GM18508 (cell line): ENCODE measurements around the gene CADPS2.

ENCODE experiments used
- ATAC-seq: cut with Tn5 transposase; IDR thresholded peaks from one replicate; pipeline ENCODE4 v1.9.1; 2021; ENCODE audit warnings: moderate number of reproducible peaks; ENCODE audit not compliant: insufficient read depth, unreplicated experiment

The CADPS2 gene

DNA sequence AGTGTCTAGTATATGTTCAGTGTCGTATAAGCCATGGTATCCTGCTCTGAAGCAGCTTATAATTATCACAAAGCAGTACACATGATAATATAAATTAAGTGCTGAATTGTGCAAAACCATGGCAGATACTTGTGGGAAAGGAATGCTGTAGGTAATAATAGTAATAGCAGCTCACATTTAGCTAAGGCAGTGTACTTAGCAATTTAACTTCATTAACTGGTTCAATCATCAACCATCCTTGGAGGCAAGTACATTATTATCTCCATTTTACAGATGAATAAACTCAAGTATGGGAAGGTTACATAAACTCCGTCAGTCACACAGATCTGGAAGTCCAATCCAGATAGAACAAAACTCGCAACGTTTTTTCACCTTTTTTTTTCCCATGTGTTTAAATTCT, 161.9 kb downstream of the CADPS2 start:
- ATAC-seq: no peak

DNA sequence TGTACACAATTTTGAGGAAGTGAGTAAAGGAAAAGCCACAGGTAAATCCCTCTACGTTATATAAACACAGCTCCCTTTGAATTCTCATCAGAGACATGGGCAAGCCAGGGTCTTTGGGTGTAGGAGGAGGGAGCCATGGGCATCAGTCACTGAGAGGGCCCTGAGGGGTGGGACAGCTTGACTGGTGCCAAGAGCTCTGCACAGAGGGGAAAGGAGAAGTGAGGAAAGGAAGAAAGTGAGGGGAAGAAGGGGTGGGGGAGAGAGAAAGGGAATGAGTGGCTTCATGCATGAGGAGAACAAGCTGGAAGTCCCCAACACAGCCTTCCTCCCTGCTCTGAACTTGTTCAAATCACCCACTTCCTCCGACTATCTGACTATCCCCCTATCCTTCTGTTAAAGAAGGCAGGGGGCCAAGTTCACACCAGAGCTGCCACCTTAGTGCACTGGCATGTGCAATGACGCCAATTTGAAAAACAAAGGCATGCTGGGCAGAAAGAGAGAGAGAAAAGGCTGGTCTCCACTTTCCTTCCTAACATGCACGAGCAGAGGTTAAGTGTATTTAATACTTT, 167.2 kb downstream of the CADPS2 start:
- ATAC-seq: no peak

DNA sequence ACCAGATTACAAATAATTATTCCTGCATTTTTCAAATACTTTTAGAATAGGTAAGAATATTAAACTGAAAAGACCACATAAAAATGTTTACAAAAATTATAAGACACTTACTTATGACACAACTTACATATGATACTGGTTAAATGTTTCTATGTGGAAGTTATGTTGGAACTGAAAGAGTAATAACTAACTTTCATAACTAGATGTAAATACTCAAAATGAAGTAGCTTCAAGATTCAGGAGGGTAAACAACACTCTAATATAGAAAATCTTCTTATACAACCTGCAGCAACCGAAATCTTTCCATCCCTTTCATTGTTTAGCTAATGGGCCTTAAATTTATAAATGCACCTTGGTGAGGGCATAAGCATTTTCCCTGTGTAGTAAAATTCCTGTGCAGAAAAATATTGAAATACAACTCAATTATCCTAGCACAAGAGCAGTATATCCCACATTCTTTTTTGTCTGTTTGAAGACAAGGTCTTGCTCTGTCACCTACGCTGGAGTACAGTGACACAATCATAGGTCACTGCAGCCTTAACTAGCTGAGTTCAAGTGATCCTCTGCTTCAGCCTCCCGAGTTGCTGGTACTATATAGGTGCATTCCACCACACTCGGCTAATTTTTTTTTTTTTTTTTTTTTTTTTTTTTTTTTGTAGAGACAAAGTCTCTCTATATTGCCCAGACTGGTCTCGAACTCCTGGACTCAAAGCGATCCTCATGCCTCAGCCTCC, 168.7 kb downstream of the CADPS2 start:
- no peak for ATAC-seq

DNA sequence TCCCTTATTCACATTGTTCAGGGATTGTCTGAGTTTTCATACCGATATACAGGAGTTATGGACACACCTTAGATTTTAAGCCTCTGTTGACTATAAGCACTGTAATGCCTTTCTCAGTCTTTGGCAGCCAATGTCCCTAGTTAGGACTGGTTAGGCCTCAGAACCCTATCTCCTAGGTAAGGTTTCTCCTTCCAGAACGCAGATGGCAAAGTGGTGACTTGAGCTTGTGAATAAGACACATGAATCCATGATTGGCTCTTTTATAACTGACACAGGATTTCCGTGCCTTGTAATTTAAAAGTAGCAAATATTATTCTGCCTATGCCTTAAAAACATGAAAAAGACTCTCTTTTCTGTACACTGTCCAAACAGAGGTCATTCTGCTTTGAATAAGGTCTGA, 171.1 kb downstream of the CADPS2 start:
- ATAC-seq: no peak

DNA sequence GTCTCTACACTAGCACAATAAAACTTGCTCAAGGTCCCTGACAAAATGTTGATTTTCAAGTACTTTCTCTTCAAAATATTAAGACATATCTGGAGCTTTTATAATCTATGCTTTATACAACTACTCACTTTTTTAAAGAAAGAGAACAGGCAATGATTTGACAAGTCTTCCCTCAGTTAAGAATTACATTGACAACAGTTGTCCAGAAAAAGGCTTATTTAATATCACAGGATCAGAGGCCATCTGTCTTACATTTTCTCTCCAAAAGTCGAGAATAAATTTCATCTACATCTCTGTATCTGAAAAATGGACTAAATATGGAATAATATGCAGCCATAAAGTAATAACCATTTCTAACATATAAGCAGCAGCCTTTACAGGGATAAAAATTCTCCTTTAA, 175.3 kb downstream of the CADPS2 start:
- no peak for ATAC-seq

DNA sequence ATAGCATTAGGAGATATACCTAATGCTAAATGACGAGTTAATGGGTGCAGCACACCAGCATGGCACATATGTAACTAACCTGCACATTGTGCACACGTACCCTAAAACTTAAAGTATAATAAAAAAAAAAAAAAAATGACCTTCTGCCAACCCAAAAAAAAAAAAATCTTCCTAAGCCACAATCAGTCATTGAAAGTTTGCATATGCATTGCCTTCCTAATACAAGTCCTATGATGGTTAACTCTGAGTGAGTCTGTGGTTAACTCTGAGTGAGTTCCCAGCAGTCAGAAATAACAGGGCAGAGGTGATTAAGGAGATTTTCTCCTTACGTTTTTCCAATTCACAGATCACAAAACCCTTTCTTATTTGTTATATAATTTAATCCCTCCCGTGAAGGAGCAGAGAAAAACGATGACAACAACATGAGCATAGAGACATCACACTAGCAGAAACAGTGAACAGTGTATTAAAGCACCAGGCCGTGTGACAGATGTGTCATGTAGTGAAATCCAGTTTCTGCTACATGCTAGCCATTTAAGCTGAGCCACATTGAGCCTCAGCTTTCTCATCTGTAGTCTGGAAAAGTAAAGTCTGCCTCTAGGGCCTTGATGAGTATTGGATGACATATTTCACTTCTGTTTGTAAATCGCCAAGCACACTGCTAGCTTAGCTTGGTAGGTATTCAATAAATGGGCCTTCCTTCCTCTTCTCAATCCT, 176.2 kb downstream of the CADPS2 start:
- no peak for ATAC-seq

DNA sequence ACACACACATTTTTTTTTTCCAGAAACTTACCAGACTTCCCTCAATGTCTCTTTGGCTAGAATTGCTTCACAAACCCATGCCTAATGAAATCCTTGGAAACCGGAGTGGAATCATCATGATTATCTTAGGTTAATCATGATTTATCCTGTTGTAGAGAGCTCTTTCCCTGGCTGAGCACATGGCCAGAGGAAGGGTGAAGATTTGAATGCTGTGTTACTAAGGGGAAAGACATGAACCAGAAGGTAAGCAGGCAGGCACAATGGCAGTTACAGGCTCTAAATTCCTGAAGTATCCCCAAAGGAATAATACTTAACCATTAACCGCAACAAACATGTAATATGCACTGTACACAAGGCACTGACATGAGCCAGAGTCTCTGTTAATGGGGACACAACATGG, 179.4 kb downstream of the CADPS2 start:
- no peak for ATAC-seq

DNA sequence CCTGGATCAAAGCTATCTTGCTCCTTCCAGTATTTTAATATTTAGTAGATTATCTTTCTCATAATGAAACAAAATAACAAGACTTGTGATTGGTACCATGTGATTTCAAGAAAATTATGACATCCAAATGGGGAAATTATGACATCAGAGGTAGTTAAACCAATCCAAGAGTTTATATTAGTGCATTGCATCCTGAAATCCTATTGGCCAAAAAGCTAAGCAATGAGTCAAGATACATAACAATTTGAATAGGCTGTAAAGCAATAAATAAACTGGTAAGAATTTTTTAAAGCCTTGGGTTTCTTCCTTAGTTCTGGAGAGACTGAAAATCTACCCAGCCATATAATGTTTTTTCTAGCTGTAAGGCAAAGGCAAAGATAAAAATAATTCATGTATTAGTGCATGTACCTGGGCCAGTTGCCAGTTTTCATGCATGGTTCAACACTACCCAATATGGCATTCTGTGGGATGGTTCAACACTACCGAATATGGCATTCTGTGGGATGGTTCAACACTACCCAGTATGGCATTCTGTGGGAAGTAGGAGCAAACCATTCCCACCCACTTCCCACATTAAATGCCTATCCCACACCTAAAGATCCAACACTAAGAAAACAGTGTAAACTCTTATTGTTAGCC, 183.3 kb downstream of the CADPS2 start, which contains the start of gene RNF148:
Gene RNF148, minus strand, starts transcription at position 51 of the 639 bp plus-strand sequence. CDS start 172 bp downstream, outside the sequence.
- ATAC-seq: no peak

DNA sequence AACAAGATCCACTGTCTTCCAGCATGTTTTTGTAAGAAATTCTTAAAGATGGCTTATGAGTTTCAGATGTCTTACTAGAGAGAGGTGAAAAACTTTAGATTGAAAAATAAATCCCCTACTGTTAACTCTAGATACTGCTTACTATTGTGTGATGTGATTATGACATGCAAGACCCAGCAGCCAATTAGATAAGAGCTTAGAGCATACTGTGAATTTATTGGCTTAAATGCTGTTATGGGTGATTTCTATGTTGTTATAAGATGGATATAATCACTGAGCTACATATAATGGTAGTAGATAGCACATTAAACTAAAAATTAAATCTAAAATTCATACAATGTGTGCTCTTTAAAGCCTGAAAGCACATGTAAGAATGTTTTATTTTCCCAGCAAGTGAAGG, 187.2 kb downstream of the CADPS2 start, which contains the start of gene RNF133:
Gene RNF133, minus strand, starts transcription at position 101 of the 400 bp plus-strand sequence. CDS start 199 bp downstream, outside the sequence.
- no peak for ATAC-seq

DNA sequence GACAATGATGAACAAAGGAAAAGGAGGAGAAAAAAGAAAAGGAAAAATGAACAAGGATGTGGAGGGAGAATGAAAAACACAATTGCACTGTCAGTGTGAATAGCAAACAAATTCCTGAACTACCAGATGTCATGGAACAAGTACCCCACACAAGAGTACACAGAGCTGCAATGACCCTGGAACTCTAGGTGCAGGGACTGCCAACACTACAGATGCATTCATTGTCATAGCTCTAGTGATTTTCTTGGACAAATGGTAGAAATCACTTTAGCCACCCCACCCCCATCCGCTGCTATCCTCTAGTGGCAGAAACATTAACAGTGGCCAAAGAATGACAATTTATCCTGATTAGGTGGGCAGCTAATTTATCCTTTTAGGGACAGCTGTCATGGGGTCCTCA, 190.4 kb downstream of the CADPS2 start:
- ATAC-seq: no peak

DNA sequence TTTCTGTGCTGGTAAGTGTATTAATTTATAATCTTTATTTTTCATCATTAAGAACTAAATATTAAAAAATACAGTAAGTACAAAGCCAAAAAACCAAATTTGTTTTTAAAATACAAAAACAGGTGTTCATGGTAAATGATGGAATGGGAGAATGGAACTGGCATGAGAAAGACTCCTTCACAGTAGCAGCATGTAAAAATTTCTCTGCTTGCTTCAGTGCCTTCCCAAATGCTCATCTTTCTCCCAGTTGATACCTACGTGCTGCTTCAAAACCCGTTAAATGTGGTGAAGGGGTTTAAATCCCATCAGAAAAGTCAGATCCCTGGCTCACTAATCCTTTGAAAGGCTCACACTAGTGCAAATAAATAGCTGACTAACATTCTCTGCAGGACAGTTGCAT, 191.6 kb downstream of the CADPS2 start:
- ATAC-seq: no peak

DNA sequence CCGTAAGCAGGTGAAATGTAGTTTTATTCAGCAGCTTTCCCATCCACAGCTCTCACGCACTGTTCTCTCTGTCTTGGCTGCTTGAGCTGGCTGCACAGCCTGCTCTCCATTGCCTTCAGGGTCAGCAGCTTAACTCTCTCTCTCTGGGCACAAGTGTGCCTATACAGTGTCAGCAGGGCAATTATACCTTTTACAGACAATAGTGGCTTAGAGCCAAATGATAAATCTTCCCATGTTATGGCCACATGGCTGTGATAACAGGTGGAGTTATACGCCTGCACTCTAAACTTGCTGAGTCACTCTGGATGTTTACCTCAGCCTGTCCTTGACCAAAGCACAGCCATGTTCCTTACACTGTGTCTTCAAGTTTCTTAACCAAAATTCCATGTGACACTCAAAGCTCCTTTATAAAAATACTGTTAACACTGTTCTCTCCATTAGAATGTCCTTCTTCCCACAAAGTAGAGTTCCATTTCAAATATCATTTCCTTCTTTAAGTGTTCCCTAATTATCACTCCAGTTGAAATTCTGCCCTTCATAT, 193.4 kb downstream of the CADPS2 start:
- no peak for ATAC-seq

DNA sequence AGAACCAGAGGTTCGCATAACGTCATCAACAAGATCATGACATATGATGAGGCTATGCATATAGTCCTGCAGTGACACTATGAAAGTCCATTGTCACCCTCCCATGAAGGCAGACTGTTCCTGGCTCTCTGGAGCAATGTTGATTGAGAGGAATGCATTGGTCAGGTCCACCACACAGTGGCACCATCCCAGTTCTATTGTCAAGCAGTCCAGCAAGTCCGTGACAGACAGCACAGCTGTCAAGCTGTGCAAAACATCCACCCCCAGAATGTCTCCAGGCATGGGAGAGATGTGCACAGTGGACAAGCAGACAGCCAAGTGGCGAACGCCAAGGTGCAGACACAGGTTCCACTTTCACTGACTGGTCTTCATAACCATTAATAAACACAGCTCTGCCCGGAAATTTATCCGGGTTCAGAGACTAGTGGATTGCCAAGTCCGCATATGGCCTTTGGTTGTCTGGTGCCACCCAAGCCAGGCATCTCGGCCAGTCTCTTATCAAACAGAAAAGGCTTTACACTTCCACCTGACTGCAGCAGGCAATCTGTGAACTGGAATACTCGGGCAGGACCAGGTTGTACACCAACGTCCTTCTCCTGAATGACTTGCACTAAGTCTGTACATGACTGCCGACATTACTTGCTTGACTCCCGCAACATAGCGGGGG, 194.6 kb downstream of the CADPS2 start:
- ATAC-seq: no peak

DNA sequence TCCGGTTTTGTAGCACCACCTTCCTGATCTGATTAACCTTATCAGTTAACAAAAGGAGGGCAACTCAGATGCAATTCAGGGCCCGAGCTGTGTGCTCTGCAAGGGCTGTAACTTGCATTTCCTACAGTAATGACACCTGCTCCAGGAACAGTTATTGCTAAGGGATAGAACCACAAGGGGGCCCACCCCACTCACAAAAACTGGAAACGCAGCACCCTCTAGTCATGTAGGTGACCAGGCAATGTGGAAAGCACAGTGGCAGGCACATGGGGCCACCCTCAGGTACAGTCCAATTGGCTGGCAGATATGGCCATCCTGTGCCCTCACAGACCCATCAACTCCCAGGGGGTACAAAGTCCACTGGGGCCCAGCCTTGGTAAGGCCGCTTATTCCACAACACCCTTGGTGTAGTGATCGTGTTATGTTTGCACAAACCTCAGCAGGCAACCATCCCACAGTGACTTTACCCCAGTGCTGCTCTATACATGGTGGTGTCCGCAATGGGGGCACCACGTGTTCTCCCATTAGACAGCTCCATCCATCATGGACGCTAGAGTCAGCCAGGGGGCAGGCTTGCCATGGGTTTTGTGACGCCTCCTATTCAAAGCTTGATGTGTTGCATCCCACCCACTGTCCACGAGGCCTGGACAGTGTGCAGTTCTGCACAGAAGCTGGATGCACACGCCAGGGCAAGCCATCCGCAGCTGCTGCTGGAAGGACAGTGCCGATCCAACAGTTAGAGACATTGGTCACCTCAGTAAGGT, 196.7 kb downstream of the CADPS2 start:
- no peak for ATAC-seq

DNA sequence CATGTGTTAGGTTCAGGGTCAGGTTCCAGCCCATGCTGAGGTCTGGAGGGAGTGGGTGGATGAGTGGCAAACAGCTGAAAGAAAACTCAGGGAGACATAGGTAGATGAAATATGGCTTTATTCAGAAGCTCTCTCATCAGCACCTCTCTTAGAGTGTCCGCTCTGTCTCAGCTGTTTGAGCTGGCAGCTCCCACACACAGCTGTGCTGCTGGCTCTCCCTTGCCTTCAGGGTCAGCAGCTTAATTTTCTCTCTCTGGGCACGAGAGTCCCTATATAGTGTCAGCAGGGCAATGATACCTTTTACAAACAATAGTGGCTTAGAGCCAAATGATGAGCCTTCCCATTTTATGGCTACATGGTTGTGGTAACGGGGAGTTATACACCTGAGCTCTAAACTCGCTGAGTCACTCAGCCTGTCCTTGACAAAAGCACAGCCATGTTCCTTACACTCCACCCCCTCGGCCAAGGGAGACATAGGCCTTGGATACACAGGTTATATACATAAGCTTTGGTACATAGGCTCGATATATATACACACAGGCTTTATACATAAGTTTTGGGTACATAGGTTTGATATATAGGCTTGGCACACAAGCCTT, 197.8 kb downstream of the CADPS2 start:
- ATAC-seq: no peak

DNA sequence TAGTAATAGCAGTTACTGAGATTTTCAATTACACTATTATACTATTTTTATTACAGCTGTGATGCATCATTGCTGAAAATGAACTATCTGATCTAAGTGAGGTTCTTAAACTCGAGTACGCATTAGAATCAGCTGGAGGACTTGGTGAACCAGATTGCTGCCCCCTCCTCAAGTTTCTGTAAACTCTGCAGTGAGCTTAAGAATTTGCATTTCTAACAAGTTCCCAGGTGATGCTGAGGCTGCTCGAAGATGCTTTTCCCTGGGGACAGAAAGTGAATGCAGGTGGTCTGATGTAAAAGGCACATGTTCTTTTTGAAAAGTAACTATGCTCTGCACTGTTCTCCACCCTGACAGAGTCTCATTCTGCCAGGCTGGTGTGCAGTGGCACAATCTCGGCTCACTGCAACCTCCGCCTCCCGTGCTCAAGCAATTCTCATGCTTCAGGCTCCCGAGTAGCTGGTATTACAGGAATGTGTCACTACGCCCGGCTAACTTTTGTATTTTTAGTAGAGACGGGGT, 199.8 kb downstream of the CADPS2 start:
- ATAC-seq: no peak

DNA sequence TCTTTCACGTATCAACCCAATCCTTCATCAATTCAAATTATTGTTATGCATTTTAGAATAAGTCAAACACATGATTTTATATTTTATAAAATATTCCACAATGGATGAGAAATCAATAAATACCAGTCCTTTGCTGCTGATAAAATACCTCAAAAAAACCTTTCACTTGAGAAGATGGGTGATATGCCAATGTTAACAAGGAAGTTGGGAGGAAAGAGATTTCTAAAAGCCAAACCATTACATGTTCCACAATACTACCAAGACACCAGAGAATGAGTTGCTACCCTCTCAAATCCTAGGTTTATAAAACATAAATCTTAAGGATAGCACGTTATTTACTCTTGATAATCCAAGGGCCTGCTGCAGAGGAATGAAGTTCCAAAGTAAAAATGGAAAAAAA, 201.8 kb downstream of the CADPS2 start:
- no peak for ATAC-seq

DNA sequence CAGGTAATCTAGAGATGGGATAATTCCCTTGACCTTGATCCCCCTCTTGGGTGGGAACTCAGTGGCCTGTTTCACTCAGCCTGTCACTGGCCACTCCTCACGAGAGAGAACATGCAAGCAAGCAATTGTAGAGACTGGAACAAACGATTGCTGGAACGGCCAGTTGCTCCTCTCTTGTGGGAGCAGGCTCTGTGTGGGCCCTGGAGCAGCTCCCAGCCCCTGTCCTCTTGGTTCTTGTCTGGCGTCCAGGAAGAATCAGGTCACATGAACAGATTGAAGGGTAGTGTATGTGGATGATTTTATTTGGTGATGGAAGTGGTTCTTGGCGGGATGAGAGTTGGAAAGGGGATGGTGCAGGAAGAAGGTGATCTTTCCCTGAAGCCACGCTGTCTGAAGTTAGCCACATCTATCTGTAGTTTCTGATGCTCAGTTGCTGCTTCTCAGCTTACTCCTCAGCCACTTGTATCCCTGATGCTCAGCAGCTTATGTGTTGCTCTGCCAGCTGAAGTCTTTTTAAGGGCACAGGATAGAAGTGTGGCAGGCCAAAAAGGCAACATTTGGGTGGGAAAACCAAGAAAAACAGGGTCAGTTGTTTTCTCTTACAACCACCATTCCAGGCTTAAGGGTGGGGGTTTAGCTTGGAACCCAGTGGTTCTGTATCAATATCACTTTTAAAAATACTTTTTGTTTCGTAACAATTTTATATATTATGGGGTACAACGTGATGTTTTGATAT, 203.3 kb downstream of the CADPS2 start:
- no peak for ATAC-seq
